GM18511 (cell line): ENCODE measurements around the gene LIPT2.

Experiments
- ATAC-seq: cut with Tn5 transposase; IDR thresholded peaks from one replicate; pipeline ENCODE4 v1.9.1; 2021; ENCODE audit warnings: mild to moderate bottlenecking, moderate library complexity; ENCODE audit not compliant: unreplicated experiment

Gene LIPT2

GRCh38 chr11:74504100-74504691 lies 10.7 kb upstream of the LIPT2 start:
- ATAC-seq: no peak

DNA sequence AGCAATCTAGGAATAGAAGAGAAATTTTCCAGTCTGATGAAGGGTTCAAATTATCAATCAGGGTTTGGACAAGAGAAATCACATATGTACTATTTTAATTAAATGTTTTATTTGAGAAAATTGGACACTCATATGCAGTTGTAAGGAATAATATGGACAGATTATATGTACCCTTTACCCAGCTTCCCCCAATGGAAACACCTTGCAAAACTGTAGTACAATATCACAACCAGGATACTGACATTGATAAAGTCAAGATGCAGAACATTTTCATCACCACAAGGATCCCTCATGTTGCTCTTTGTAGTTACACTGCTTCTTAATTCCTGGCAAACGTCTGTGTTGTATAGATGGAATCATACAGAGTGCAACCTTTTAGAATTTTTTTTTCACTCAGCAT lies 1.4 kb upstream of the LIPT2 start:
- ATAC-seq: no peak

GRCh38 chr11:74493791-74494630 lies 487 bp upstream of the LIPT2 start:
- ATAC-seq: no peak

GRCh38 chr11:74492084-74492483 lies 1.4 kb downstream of the LIPT2 start:
- no peak for ATAC-seq

DNA sequence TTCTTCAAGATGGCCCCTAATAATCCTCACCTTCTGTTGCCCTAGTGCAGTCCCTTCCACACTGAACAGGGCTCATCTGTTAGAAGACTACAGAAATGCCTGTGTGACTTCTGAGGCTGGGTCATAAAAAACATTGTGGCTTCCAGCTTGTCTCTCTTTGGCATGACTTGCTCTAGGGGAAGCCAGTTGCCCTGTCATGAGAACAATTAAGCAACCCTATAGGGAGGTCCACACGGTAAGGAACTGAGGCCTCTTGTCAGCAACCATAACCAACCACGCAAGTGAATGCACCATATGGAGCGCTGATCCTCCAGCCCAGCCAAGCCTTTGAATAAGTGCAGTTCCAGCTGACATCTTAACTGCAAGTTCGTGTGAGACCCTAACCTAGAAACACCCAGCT lies 2.6 kb downstream of the LIPT2 start:
- ATAC-seq: no peak

GRCh38 chr11:74487875-74488274 lies 5.6 kb downstream of the LIPT2 start:
- ATAC-seq: no peak

- no peak for ATAC-seq
Observed at GRCh38 chr11:74485868-74486267, 7.7 kb downstream of the LIPT2 start.

DNA sequence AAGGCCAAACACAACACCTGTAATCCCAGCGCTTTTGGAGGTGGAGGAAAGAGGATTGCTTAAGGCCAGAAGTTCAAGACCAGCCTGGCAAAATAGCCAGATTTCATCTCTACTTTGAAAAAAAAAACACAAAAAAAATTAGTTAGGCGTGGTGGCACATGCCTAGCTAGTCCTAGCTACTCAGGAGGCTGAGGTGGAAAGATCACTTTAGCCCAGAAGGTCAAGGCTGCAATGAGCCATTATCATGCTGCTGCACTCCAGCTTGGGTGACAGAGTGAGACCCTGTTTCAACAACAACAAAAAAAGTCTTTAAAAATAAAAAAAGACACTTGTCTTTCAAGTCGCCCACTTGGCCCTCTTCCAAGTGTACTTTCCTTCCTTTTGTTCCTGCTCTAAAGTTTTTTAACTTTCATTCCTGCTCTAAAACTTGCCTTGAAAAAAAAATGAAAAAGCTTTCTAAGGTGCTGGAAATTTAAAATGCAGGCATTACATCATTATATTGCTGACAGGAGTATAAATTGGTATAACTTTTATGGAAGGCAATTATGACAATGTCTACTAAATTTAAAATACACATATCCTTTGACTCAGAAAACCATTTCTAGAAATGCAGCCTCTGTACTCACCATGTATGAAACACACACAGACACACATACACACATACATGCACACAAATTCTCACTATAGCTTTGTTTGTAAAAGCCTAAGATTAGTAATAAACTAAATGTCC lies 12.7 kb downstream of the LIPT2 start:
- ATAC-seq: no peak

- no peak for ATAC-seq
Observed at GRCh38 chr11:74479732-74480123, 13.8 kb downstream of the LIPT2 start.

GRCh38 chr11:74478877-74479731 lies 14.4 kb downstream of the LIPT2 start:
- no peak for ATAC-seq

GRCh38 chr11:74476536-74476935 lies 17.0 kb downstream of the LIPT2 start:
- no peak for ATAC-seq

DNA sequence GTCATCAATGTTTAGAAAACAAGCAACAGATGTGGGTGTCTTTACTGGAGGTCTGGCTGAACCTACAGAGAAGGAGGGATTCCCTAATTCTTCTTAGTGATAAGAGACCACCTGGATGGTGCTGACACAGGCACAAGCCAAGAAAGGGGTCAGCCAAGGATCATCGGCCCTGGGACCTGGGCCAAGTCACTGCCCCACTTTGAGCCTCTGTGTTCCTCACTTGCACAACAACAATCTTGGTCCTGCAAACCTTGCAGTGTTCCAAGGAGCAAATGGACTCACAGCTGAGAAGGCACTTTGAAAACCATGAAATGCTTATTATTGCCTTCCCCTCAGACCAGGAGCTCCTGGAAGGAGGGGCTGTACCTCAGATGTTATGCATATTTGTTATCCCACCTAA lies 19.2 kb downstream of the LIPT2 start:
- ATAC-seq: no peak

DNA sequence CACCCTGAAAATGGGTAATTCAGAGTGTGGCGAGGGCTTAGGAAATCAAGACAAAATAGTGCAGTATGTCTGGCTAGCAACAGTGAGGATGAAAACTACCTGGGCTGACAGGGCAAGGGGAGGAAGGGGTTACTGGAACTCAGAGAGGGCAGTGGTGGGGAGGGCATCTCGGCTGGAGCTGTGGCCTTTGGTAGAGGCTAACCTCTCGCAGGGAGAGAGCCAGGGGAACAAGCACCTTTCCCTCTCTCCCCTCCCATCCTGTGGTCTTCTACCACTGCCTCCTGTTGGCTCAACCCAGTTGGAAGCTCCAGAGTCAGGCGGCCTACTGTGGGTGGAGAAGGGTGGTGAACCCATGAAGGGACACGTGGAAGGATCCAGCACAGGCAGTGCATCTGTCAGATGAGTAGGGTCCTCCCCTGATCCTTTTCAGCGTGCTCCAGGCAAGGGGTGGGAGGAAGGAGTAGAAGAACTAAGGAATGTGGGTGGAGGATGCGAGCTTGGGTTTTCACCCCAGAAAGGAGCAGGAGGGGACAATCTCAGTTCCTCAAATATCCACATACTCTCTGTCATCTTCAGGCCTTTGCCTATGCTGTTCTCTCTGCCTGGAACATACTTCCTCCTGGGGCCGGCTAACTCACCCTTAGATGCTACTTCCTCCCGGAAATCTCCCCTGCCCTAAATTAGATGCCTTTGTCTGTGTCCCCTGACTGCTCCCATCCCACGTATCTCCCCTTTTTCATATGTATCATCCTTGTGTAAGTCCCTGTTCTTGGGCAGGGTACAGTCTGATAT lies 19.9 kb downstream of the LIPT2 start:
- no peak for ATAC-seq

DNA sequence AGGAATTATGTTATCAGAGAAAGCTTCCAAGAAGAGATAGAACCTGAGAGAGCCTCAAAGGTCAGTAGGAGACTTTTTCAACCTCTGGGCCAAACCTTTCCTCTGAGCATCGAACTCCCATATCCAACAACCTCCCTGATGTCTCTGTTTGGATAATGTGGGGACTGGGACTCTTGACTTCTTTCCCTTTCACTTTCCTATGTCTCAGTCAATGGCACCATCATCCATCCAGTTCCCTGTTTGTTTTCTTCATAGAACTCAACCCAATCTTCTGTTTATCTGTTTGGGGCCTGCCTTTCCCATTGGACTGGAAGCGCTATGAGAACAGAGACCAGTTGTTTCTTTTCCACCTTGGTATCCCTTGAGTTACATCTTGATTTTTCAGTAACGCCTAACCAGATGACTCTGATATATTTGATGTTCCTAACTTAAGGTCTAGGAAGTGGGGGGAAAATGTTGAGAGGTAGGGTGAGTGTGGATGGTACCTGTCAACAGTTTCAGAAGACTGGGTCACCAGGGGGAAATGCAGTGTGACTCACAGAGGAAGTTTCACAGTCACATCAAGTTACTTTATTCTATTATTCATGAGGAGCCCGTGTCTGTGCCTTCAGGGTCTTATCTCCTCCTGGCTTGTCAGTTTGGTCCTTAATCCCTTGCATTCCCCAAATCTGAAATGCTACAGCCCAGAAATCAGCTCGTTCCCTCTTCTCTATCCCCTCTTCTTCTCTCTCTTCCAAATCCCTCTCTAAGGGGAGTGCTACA lies 21.7 kb downstream of the LIPT2 start:
- ATAC-seq: no peak

GRCh38 chr11:74471037-74471436 lies 22.5 kb downstream of the LIPT2 start:
- ATAC-seq: no peak

DNA sequence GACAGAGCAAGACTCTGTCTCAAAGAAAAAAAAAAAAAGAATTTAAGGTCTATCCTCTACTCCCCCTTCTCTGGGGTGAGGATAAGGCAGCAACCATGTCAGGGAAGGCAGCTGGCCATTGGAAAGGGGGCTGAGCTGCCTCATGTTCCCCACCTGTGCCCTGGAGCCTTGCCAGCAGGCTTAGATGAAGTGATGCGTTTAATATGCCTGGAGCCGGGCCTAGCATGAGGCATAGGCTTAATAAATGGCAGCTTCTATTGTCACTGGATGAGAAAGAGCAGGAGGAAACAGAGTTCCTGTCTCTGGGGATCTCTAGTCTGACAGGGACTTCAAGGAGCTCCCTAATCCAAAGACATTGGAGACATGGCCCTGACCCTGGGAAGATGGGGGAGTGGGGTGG lies 23.0 kb downstream of the LIPT2 start:
- ATAC-seq: no peak

GRCh38 chr11:74468936-74469335 lies 24.6 kb downstream of the LIPT2 start:
- ATAC-seq: no peak

GRCh38 chr11:74468521-74468920 lies 25.0 kb downstream of the LIPT2 start:
- no peak for ATAC-seq

DNA sequence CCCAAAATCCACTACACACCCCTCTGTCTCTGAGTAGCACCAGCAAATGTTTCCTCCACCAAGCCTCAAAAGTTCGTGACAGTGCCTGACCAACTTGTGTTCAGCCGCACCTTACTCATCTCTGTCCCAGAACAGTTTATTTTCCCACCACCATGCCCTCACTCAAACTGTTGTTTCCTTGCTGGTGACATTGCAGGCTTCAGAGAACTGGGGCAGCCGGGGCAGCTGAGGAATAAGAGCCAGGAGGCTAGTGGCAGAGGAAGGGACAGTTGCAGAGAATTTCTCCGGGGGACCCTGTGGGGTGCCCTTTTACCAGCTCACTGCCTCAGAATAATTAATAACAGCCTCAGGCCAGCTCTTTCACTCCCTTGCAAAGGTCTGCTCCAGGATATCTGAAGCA lies 25.5 kb downstream of the LIPT2 start:
- no peak for ATAC-seq
